H1 (cell line): ENCODE measurements around the gene GRAMD1B.
A peak's percentile ranks its signal among the peaks of the same experiment; 100 is the strongest.

Experiments used
- CREB1 ChIP-seq: IDR thresholded peaks from 2 replicates; pipeline ENCODE4 v1.6.1; 2012; ENCODE audit warnings: inconsistent platforms
- HDAC2 ChIP-seq, 2 experiments: fragments of 300-600 bp in 1 of 2; sonication (generic) in 1 of 2; IDR thresholded peaks; 2 replicates each; pipeline ENCODE4 v1.6.1; 2011 to 2012; ENCODE audit warnings: low read depth in 2 of 2, low read length in 2 of 2, mild to moderate bottlenecking in 2 of 2, moderate library complexity in 2 of 2, borderline replicate concordance in 1 of 2, inconsistent platforms in 1 of 2
- JUND ChIP-seq: IDR thresholded peaks from 2 replicates; pipeline ENCODE4 v1.6.1; 2011; ENCODE audit warnings: mild to moderate bottlenecking, improper control_type of control experiment, low read length
- KDM4A ChIP-seq: IDR thresholded peaks from one replicate; pipeline ENCODE4 v1.7.1; 2012; ENCODE audit warnings: low read depth, mild to moderate bottlenecking, moderate library complexity, low read length, inconsistent platforms; ENCODE audit not compliant: severe bottlenecking
- POLR2A ChIP-seq, 2 experiments: IDR thresholded peaks; 1 replicate in 1 of 2; 2 replicates in 1 of 2; pipeline ENCODE4 v1.6.1; 2011; ENCODE audit warnings: low read depth in 2 of 2, low read length in 2 of 2, mild to moderate bottlenecking in 2 of 2; ENCODE audit errors: control extremely low read depth in 1 of 2
- TF ChIP-seq, protein P1 (sequence below), 3 experiments: IDR thresholded peaks; 1 replicate in 2 of 3; 2 replicates in 1 of 3; pipeline versions ENCODE4 v1.5.1 to v1.6.1; 2011; ENCODE audit warnings: low read length in 3 of 3, mild to moderate bottlenecking in 3 of 3, inconsistent platforms in 2 of 3, low read depth in 1 of 3, moderate library complexity in 1 of 3; ENCODE audit not compliant: insufficient read depth in 1 of 3; ENCODE audit errors: control extremely low read depth in 1 of 3
- TF ChIP-seq, protein P2 (sequence below): IDR thresholded peaks from 2 replicates; pipeline ENCODE4 v1.6.1; 2012; ENCODE audit warnings: inconsistent platforms

DNA sequence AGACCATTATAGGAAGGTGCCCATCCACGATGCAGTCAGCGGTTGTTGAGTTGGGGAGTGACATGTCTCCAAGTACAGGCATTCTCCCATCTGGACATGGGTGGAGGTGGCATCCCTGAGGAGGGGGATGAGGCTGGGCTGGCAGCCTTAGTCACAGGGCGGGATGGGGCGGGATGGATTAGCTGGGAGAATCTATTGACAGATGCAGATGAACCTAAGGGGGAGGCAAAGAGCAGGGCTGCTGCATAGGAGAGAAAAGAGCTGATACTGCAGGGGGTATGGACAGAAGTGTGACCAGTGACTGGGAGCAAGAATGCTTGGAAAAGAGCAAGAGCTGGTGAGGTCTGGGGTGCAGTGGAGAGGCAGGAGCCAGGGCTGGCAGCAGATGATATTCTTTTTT is 181.6 kb downstream of the GRAMD1B start:
- TF ChIP-seq, protein P1, sequence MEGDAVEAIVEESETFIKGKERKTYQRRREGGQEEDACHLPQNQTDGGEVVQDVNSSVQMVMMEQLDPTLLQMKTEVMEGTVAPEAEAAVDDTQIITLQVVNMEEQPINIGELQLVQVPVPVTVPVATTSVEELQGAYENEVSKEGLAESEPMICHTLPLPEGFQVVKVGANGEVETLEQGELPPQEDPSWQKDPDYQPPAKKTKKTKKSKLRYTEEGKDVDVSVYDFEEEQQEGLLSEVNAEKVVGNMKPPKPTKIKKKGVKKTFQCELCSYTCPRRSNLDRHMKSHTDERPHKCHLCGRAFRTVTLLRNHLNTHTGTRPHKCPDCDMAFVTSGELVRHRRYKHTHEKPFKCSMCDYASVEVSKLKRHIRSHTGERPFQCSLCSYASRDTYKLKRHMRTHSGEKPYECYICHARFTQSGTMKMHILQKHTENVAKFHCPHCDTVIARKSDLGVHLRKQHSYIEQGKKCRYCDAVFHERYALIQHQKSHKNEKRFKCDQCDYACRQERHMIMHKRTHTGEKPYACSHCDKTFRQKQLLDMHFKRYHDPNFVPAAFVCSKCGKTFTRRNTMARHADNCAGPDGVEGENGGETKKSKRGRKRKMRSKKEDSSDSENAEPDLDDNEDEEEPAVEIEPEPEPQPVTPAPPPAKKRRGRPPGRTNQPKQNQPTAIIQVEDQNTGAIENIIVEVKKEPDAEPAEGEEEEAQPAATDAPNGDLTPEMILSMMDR (IDR thresholded peaks at IDR 0.05; ENCODE audit: control extremely low read depth in 1 of 3, insufficient read depth in 1 of 3, low read depth in 1 of 3, low read length in 3 of 3): peak in 1 of 3 experiments; percentile 4; a peak in 1 of 4 replicates
- no peak for TF ChIP-seq POLR2A (IDR thresholded peaks at IDR 0.05; ENCODE audit: control extremely low read depth in 1 of 2, low read depth in 2 of 2, low read length in 2 of 2)
- TF ChIP-seq, protein P2, sequence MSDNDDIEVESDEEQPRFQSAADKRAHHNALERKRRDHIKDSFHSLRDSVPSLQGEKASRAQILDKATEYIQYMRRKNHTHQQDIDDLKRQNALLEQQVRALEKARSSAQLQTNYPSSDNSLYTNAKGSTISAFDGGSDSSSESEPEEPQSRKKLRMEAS: no peak
- TF ChIP-seq JUND: no peak
- no peak for TF ChIP-seq CREB1
- no peak for TF ChIP-seq HDAC2 (IDR thresholded peaks at IDR 0.05; ENCODE audit: borderline replicate concordance in 1 of 2, low read depth in 2 of 2, low read length in 2 of 2)
- no peak for TF ChIP-seq KDM4A
